BE2C (cell line): ENCODE measurements around the gene NLGN1.

Experiments used
- DNase-seq: peaks from one replicate; pipeline ENCODE4 v3.0.0-alpha.2; 2020
- H3K27me3 ChIP-seq: fragments of 250-450 bp; sonication (Bioruptor Pico); 2 replicates; pipeline ENCODE4 v1.5.1; 2020; ENCODE audit warnings: mild to moderate bottlenecking
- H3K36me3 ChIP-seq: fragments of 250-450 bp; sonication (Bioruptor Pico); 2 replicates; pipeline ENCODE4 v1.5.1; 2020; ENCODE audit warnings: mild to moderate bottlenecking
- H3K4me1 ChIP-seq: fragments of 250-450 bp; sonication (Bioruptor Pico); 2 replicates; pipeline ENCODE4 v1.5.1; 2020
- H3K4me3 ChIP-seq: 2 replicates; pipeline ENCODE4 v1.5.1; 2011; ENCODE audit warnings: low read depth, low read length
- H3K9me3 ChIP-seq: fragments of 250-450 bp; sonication (Bioruptor Pico); 2 replicates; pipeline ENCODE4 v1.5.1; 2020
- TF ChIP-seq, protein P1 (sequence below): IDR thresholded peaks from 2 replicates; pipeline ENCODE4 v1.5.1; 2012; ENCODE audit warnings: mild to moderate bottlenecking, low read depth, low read length

NLGN1 gene

DNA sequence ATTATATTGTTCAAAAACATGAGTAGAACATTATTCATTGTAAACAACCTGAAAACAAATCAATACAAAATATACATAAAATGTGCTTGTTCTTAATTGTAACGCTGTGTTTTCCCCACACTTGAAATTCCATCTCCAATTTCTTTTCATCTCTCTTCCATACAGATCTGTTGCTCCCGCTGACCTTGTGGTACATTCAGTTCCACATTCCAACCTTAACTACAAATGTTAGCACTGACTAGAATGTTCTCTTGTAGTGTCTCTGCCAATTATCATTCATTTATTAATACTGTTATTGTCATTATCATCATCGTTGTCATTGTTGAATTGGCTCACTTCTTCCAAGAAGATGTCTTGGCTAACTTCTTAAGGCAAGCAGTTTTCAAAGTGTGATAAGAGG, 65.7 kb downstream of the NLGN1 start:
- Histone ChIP-seq H3K4me3 (no peak overlapping the region), H3K27me3 (no peaks in the 10 kb centered on the region), H3K4me1 (no peaks in the 10 kb centered on the region), H3K9me3 (no peaks in the 10 kb centered on the region), H3K36me3 (no peaks in the 10 kb centered on the region)
- DNase-seq, result no peak
- TF ChIP-seq, protein P1, sequence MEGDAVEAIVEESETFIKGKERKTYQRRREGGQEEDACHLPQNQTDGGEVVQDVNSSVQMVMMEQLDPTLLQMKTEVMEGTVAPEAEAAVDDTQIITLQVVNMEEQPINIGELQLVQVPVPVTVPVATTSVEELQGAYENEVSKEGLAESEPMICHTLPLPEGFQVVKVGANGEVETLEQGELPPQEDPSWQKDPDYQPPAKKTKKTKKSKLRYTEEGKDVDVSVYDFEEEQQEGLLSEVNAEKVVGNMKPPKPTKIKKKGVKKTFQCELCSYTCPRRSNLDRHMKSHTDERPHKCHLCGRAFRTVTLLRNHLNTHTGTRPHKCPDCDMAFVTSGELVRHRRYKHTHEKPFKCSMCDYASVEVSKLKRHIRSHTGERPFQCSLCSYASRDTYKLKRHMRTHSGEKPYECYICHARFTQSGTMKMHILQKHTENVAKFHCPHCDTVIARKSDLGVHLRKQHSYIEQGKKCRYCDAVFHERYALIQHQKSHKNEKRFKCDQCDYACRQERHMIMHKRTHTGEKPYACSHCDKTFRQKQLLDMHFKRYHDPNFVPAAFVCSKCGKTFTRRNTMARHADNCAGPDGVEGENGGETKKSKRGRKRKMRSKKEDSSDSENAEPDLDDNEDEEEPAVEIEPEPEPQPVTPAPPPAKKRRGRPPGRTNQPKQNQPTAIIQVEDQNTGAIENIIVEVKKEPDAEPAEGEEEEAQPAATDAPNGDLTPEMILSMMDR, result no peak

DNA sequence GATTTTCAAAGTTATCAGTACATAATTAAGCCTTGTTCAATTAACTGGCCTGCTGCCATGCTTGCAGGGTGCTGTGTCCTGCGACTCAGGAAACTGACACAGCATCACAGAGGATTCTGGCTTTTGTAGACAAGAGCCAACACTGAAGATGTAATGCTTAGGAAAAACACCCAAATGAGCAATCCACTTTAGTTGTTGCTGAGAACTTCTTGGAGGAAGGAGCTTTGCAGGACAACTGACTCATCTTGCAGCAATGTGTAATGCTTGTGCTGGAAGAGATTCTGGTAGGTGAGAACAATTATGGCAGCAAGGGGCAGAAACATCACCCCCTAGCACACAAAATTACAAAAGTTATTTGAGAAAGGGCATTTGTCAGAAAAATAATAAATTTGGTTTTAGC, 67.6 kb downstream of the NLGN1 start:
- H3K27me3 ChIP-seq, result no peaks in the 10 kb centered on the region
- no peaks in the 10 kb centered on the region for H3K4me1 ChIP-seq
- no peak for DNase-seq
- H3K4me3 ChIP-seq, result no peak overlapping the region
- TF ChIP-seq, protein P1, result no peak
- H3K9me3 ChIP-seq, result no peaks in the 10 kb centered on the region
- no peaks in the 10 kb centered on the region for H3K36me3 ChIP-seq

DNA sequence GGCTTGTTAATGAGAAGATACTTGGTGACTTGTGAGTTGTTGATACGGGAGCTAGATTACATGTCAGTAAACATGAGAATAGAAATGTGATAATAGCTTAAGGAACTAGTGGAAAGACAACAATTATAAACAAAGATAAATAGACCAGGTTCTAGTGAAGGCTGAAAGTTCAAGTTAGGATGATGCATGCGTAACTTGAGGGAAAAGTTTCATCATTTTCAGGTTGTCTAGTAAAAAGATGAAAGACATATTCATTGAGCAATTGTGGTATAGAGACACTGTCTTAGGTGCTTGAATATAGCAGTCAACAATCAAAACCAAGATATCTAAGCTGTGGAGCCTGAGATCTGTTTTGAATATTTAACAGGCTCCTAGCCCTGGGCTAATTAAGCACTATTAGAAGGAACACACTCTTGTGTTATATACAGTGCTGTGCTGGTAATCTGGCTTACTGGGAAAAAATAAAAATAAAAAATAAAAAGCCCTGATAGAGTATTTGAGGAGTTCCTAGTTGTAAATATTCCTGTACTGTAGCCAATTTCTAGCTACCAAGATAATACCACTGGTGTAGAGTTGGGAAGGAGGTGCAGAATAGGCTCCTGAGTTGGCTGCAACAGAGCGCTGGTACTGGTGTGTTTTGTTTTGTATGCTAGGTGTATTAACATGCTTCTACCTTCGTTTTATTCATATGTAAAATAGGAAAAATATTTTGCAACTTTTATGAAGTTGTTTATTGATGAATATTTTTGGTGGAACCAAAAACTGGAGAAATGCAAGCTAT, 68.5 kb downstream of the NLGN1 start:
- Histone ChIP-seq H3K9me3 (no peaks in the 10 kb centered on the region), H3K4me3 (no peak overlapping the region), H3K27me3 (no peaks in the 10 kb centered on the region), H3K36me3 (no peaks in the 10 kb centered on the region), H3K4me1 (no peaks in the 10 kb centered on the region)
- DNase-seq, result no peak
- TF ChIP-seq, protein P1, result no peak

- Histone ChIP-seq H3K27me3 (no peaks in the 10 kb centered on the region), H3K9me3 (no peaks in the 10 kb centered on the region), H3K4me3 (no peak overlapping the region), H3K36me3 (no peaks in the 10 kb centered on the region), H3K4me1 (no peaks in the 10 kb centered on the region)
- no peak for DNase-seq
- TF ChIP-seq, protein P1, result no peak
Measured at GRCh38 chr3:173467501-173467900, 70.0 kb downstream of the NLGN1 start.

GRCh38 chr3:173473237-173473636, 75.7 kb downstream of the NLGN1 start:
- Histone ChIP-seq H3K27me3 (no peaks in the 10 kb centered on the region), H3K9me3 (no peaks in the 10 kb centered on the region), H3K4me1 (no peaks in the 10 kb centered on the region), H3K36me3 (no peaks in the 10 kb centered on the region), H3K4me3 (no peak overlapping the region)
- TF ChIP-seq, protein P1, result no peak
- no peak for DNase-seq

- Histone ChIP-seq H3K36me3 (no peaks in the 10 kb centered on the region), H3K27me3 (no peaks in the 10 kb centered on the region), H3K9me3 (no peaks in the 10 kb centered on the region), H3K4me3 (no peak overlapping the region), H3K4me1 (no peaks in the 10 kb centered on the region)
- TF ChIP-seq, protein P1, result no peak
- DNase-seq, result no peak
Measured at GRCh38 chr3:173479301-173479700, 81.8 kb downstream of the NLGN1 start.
